Sigmoid colon (tissue), 7 donors: Measurements from ENCODE around the gene CCDC80. TPM values are rescaled to one million over a fixed set of nuclear protein-coding genes. Genes with fewer than 3 reads are reported as not detected.

Source experiments
- DNase-seq: peaks from one replicate; pipeline ENCODE4 v3.0.0-alpha.2; 2019
- H3K27ac ChIP-seq, 4 donors: fragments of 200-600 bp; sonication (generic); one replicate each; pipeline ENCODE4 v1.5.1; 2016 to 2019; ENCODE audit warnings: mild to moderate bottlenecking in 1 of 4
- H3K27me3 ChIP-seq, 3 donors: fragments of 200-600 bp; sonication (generic); one replicate each; pipeline ENCODE4 v1.5.1; 2019; ENCODE audit warnings: mild to moderate bottlenecking in 1 of 3
- H3K36me3 ChIP-seq, 4 donors: fragments of 200-600 bp; sonication (generic); one replicate each; pipeline ENCODE4 v1.5.1; 2016 to 2019
- H3K4me1 ChIP-seq, 4 donors: fragments of 200-600 bp; sonication (generic); one replicate each; pipeline ENCODE4 v1.5.1; 2017 to 2019
- H3K4me3 ChIP-seq, 4 donors: fragments of 200-600 bp; sonication (generic); one replicate each; pipeline ENCODE4 v1.5.1; 2017 to 2019; ENCODE audit warnings: mild to moderate bottlenecking in 2 of 4, moderate library complexity in 1 of 4
- H3K9me3 ChIP-seq, 4 donors: fragments of 200-600 bp in 3 of 4; sonication (generic) in 3 of 4; one replicate each; pipeline versions ENCODE4 v1.5.1 to v1.6.1; 2013 to 2019
- CTCF ChIP-seq, 4 experiments: fragments of 450-650 bp in 3 of 4; fragments of 200-600 bp in 1 of 4; IDR thresholded peaks; one replicate each; pipeline ENCODE4 v1.5.1; 2016 to 2019; ENCODE audit warnings: antibody characterized with exemption in 4 of 4, mild to moderate bottlenecking in 3 of 4, moderate library complexity in 2 of 4
- EP300 ChIP-seq, 4 donors: sonication (generic); formaldehyde crosslinking; IDR thresholded peaks; one replicate each; pipeline ENCODE4 v1.6.1; 2017; ENCODE audit warnings: antibody characterized with exemption in 4 of 4
- POLR2A ChIP-seq, 2 donors: fragments of 450-650 bp; IDR thresholded peaks; one replicate each; pipeline ENCODE4 v1.6.1; 2016; ENCODE audit warnings: antibody characterized with exemption in 2 of 2, mild to moderate bottlenecking in 2 of 2, moderate library complexity in 2 of 2
- POLR2AphosphoS5 ChIP-seq, 4 donors: sonication (generic); formaldehyde crosslinking; IDR thresholded peaks; one replicate each; pipeline ENCODE4 v1.6.1; 2017; ENCODE audit warnings: antibody characterized with exemption in 4 of 4
- WGBS, 2 donors: extraction: QIAGEN DNeasy Blood & Tissue Kit; methylation state at CpG; one replicate each; pipeline ENCODE4 v1.1.7; 2013; 5-methylcytosine and 5-hydroxymethylcytosine counted together
- intact Hi-C: fragments of 100-400 bp; cut with DNase I; formaldehyde crosslinking; loops from one replicate; pipeline ENCODE4 v1.15.1; 2023
- polyA plus RNA-seq, 3 donors: library from polyadenylated mRNA; stranded (reverse); fragments of 200-250 nt; gene quantifications; one replicate each; pipeline ENCODE4 v1.2.3, GENCODE V29; 2013
- total RNA-seq, 4 donors: library from RNA; depleted of rRNA; stranded (reverse); fragments of >200 nt; gene quantifications; one replicate each; pipeline ENCODE4 v1.1.0, GENCODE V29; 2016
- donor health status: healthy with polysubstance abuse.
- donor health status: Bipolar disorder and iron deficiency.
- donor health status: healthy.

The CCDC80 gene
- total and polyA plus RNA-seq, 7 donors: 1.8 to 201 (median 30.0) TPM

GRCh38 chr3:112675349-112675748, 34.4 kb upstream of the CCDC80 start:
- Histone ChIP-seq H3K27me3 (no peaks in the 10 kb centered on the region), H3K9me3 (no peaks in the 10 kb centered on the region), H3K36me3 (no peaks in the 10 kb centered on the region), H3K27ac (no peak overlapping the region), H3K4me1 (peaks cover 0 to 28% (median 18%) of the 10 kb centered on the region in 4 donors), H3K4me3 (no peak overlapping the region)
- DNase-seq: no peak
- TF ChIP-seq POLR2AphosphoS5 (IDR thresholded peaks at IDR 0.05): no peak
- no peak for TF ChIP-seq CTCF (IDR thresholded peaks at IDR 0.05)
- TF ChIP-seq EP300 (IDR thresholded peaks at IDR 0.05): no peak
- TF ChIP-seq POLR2A (IDR thresholded peaks at IDR 0.05): no peak
- intact Hi-C loops: no loop called here
- WGBS, 2 donors: 48 to 75% methylated on average over 6 of the region's 6 CpGs

GRCh38 chr3:112672716-112673541, 32.0 kb upstream of the CCDC80 start:
- no peak for TF ChIP-seq POLR2A (IDR thresholded peaks at IDR 0.05)
- TF ChIP-seq CTCF (IDR thresholded peaks at IDR 0.05): no peak
- TF ChIP-seq POLR2AphosphoS5 (IDR thresholded peaks at IDR 0.05): no peak
- H3K4me1 ChIP-seq: peaks cover 0 to 28% (median 18%) of the 10 kb centered on the region in 4 donors
- no peak for DNase-seq
- H3K9me3 ChIP-seq: no peaks in the 10 kb centered on the region
- H3K36me3 ChIP-seq: no peaks in the 10 kb centered on the region
- intact Hi-C loops: no loop called here
- WGBS, 2 donors: 61 to 74% methylated on average over 5 of the region's 5 CpGs
- peak overlapping the region in 3 of 4 donors; percentile 39 to 67 (median 50) for H3K27ac ChIP-seq
- H3K4me3 ChIP-seq: no peak overlapping the region
- no peaks in the 10 kb centered on the region for H3K27me3 ChIP-seq

GRCh38 chr3:112671930-112672715, 31.2 kb upstream of the CCDC80 start:
- H3K9me3 ChIP-seq: no peaks in the 10 kb centered on the region
- WGBS, 2 donors: 35 to 60% methylated on average over 4 of the region's 4 CpGs
- peaks cover 0 to 27% (median 17%) of the 10 kb centered on the region in 4 donors for H3K4me1 ChIP-seq
- no peaks in the 10 kb centered on the region for H3K36me3 ChIP-seq
- H3K27me3 ChIP-seq: no peaks in the 10 kb centered on the region
- H3K27ac ChIP-seq: peak overlapping the region; percentile 7 to 67 (median 44)
- no peak overlapping the region for H3K4me3 ChIP-seq
- no peak for TF ChIP-seq CTCF (IDR thresholded peaks at IDR 0.05)
- no peak for TF ChIP-seq POLR2A (IDR thresholded peaks at IDR 0.05)
- peak in 3 of 4 donors; percentile 46 to 59 (median 47) for TF ChIP-seq POLR2AphosphoS5 (IDR thresholded peaks at IDR 0.05)
- intact Hi-C loops: no loop called here
- DNase-seq: no peak

GRCh38 chr3:112670824-112671223, 29.9 kb upstream of the CCDC80 start:
- no peak for DNase-seq
- Histone ChIP-seq H3K9me3 (no peaks in the 10 kb centered on the region), H3K4me1 (peaks cover 0 to 18% (median 14%) of the 10 kb centered on the region in 4 donors), H3K27me3 (no peaks in the 10 kb centered on the region), H3K4me3 (no peak overlapping the region), H3K36me3 (no peaks in the 10 kb centered on the region), H3K27ac (peak overlapping the region in 1 of 4 donors; percentile 67)
- TF ChIP-seq CTCF (IDR thresholded peaks at IDR 0.05) (no peak), EP300 (IDR thresholded peaks at IDR 0.05) (no peak), POLR2AphosphoS5 (IDR thresholded peaks at IDR 0.05) (no peak), POLR2A (IDR thresholded peaks at IDR 0.05) (no peak)
- 79 to 84% methylated on average over 7 of the region's 7 CpGs for WGBS, 2 donors
- intact Hi-C loops: no loop called here
